ENCODE data around the gene CD99. TPM values are rescaled to one million over a fixed set of nuclear protein-coding genes. Genes with fewer than 3 reads are reported as not detected.
"Not testable (repeated sequence)": the region's sequence is repeated elsewhere in the genome, so short reads cannot be mapped to it uniquely, and the experiment has no call there.

CD99 gene
- total and polyA plus RNA-seq, 9 donors = 149 to 678 (median 283) TPM

DNA sequence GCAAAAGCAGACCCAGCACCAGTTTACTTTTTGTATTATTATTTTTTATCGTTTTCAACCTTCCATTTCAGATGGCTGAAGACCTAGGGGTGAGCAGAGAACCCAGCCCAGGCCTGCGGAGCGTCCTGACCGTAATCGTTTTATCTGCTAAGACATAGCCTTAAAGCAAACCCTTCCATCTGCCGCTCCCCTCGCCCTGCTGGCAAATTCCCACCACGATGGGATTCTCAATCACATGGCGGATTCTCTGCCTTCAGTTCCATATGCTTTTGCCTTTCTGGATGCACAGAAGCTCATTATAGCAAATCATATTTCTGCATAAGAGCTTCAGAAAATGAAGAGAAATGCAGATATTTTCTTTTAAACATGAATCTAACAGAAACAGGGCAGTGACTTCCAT is 42.2 kb downstream of the CD99 start:
- no peak overlapping the region for H3K4me3 ChIP-seq
- WGBS, 3 donors = 91 to 93% (median 91%) methylated on average over 9 of the region's 9 CpGs
- TF ChIP-seq, protein P1, sequence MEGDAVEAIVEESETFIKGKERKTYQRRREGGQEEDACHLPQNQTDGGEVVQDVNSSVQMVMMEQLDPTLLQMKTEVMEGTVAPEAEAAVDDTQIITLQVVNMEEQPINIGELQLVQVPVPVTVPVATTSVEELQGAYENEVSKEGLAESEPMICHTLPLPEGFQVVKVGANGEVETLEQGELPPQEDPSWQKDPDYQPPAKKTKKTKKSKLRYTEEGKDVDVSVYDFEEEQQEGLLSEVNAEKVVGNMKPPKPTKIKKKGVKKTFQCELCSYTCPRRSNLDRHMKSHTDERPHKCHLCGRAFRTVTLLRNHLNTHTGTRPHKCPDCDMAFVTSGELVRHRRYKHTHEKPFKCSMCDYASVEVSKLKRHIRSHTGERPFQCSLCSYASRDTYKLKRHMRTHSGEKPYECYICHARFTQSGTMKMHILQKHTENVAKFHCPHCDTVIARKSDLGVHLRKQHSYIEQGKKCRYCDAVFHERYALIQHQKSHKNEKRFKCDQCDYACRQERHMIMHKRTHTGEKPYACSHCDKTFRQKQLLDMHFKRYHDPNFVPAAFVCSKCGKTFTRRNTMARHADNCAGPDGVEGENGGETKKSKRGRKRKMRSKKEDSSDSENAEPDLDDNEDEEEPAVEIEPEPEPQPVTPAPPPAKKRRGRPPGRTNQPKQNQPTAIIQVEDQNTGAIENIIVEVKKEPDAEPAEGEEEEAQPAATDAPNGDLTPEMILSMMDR (IDR thresholded peaks at IDR 0.05) = no peak
- TF ChIP-seq POLR2A (IDR thresholded peaks at IDR 0.05) (no peak), EP300 (IDR thresholded peaks at IDR 0.05) (no peak)
- H3K27ac ChIP-seq = no peak overlapping the region
- no peak for DNase-seq
- no peaks in the 10 kb centered on the region for H3K36me3 ChIP-seq
- H3K9me3 ChIP-seq = no peaks in the 10 kb centered on the region
- intact Hi-C loops (cut with DNase I) = loop anchor here in 1 of 4 donors (5.0 kb wide), 1 partner anchor 66 kb away; no protein-coding TSS in a partner anchor
- no peaks in the 10 kb centered on the region for H3K27me3 ChIP-seq
- H3K4me1 ChIP-seq (ENCODE audit: insufficient read depth) = no peaks in the 10 kb centered on the region

DNA sequence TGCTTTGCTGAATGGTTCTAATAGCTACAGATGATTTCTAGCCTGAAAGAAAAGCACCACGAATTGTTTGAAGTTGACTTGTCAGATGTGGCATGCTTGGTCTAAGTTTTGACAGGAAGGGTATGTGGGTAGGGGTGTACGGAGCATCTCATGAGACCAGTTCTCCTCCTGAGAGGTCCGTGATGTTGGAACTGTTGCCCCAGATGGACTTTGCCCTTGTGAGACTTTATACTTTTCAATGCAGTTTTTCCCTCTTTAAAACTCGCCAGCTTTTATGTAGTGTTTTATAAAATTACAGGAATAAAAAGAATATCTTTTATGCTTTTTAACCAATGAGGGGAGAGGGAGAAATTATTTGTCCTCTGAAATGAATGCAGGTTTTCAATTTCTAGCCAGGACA is 44.2 kb downstream of the CD99 start:
- H3K36me3 ChIP-seq = no peaks in the 10 kb centered on the region
- no peaks in the 10 kb centered on the region for H3K9me3 ChIP-seq
- H3K27ac ChIP-seq = no peak overlapping the region
- DNase-seq = no peak
- H3K4me3 ChIP-seq = no peak overlapping the region
- 94 to 98% (median 96%) methylated on average over 4 of the region's 4 CpGs for WGBS, 3 donors
- no peak for TF ChIP-seq EP300 (IDR thresholded peaks at IDR 0.05)
- TF ChIP-seq, protein P1 (IDR thresholded peaks at IDR 0.05) = no peak
- TF ChIP-seq POLR2A (IDR thresholded peaks at IDR 0.05) = no peak
- no peaks in the 10 kb centered on the region for H3K4me1 ChIP-seq (ENCODE audit: insufficient read depth)
- H3K27me3 ChIP-seq = no peaks in the 10 kb centered on the region
- intact Hi-C loops (cut with DNase I) = no loop called here

DNA sequence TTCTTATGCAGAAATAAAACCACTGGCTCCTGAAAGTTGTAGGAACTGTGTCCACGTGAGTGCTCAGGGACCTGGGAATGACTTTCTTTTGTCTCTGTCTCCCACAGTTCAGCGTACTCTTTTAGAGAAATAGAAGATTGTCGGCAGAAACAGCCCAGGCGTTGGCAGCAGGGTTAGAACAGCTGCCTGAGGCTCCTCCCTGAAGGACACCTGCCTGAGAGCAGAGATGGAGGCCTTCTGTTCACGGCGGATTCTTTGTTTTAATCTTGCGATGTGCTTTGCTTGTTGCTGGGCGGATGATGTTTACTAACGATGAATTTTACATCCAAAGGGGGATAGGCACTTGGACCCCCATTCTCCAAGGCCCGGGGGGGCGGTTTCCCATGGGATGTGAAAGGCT is 49.6 kb downstream of the CD99 start:
- Histone ChIP-seq H3K4me1 (ENCODE audit: insufficient read depth) (no peaks in the 10 kb centered on the region), H3K9me3 (no peaks in the 10 kb centered on the region), H3K36me3 (no peaks in the 10 kb centered on the region), H3K27ac (no peak overlapping the region), H3K27me3 (no peaks in the 10 kb centered on the region), H3K4me3 (no peak overlapping the region)
- no peak for DNase-seq
- 85 to 90% (median 87%) methylated on average over 11 of the region's 11 CpGs for WGBS, 3 donors
- TF ChIP-seq EP300 (IDR thresholded peaks at IDR 0.05) (no peak), POLR2A (IDR thresholded peaks at IDR 0.05) (no peak)
- TF ChIP-seq, protein P1 (IDR thresholded peaks at IDR 0.05) = no peak
- intact Hi-C loops (cut with DNase I) = loop anchor here in 1 of 4 donors (5.0 kb wide), 1 partner anchor 1103 kb away; no protein-coding TSS in a partner anchor

DNA sequence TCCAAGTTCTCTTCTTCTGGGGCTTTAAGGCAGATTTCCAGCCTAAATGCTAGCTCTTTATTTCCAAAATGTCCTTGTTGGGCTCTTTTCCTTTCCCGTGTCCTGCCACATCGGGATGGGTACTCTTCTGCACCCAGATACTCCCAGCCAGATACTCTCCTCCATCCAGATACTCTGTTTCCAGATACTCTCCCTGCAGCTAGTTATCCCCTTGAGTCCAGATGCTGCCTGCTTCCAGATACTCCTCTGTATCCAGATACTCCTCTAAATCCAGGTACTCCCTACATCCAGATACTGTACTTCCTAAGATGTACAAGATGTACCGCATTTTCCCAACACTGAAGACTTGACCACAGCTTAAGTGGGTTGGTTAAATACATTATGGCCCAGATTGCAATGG is 50.3 kb downstream of the CD99 start:
- no peak for TF ChIP-seq EP300 (IDR thresholded peaks at IDR 0.05)
- TF ChIP-seq POLR2A (IDR thresholded peaks at IDR 0.05) = no peak
- TF ChIP-seq, protein P1 (IDR thresholded peaks at IDR 0.05) = no peak
- WGBS, 3 donors = 92 to 97% (median 96%) methylated on average over 3 of the region's 3 CpGs
- DNase-seq = no peak
- Histone ChIP-seq H3K36me3 (no peaks in the 10 kb centered on the region), H3K4me3 (no peak overlapping the region), H3K27me3 (no peaks in the 10 kb centered on the region), H3K27ac (no peak overlapping the region), H3K9me3 (no peaks in the 10 kb centered on the region), H3K4me1 (ENCODE audit: insufficient read depth) (no peaks in the 10 kb centered on the region)
- intact Hi-C loops (cut with DNase I) = loop anchor here in 1 of 4 donors (5.0 kb wide), 1 partner anchor 1104 kb away; no protein-coding TSS in a partner anchor

DNA sequence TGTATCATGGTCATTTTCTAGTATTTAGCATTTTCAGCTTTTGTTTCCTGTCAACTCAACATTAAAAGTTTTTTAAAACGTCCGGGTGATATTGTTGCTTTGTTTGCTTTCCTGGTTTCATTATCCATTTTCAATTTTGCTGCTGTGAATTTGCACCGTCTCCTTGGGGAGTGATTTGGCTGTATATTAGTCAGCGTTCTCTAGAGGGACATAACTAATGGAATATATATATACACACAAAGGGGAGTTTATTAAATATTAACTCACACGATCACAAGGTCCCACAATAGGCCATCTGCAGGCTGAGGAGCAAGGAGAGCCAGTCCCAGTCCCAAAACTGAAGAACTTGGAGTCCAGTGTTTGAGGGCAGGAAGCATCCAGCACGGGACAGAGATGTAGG is 55.2 kb downstream of the CD99 start:
- H3K4me1 ChIP-seq (ENCODE audit: insufficient read depth); DNase-seq; H3K27me3 ChIP-seq; H3K4me3 ChIP-seq; H3K36me3 ChIP-seq; intact Hi-C loops (cut with DNase I); H3K27ac ChIP-seq; H3K9me3 ChIP-seq: not testable (repeated sequence)
- WGBS, 3 donors = 12 to 22% (median 17%) methylated on average over 6 of the region's 6 CpGs
